ENCODE measurements around the gene SYNE4.

SYNE4 gene

GRCh38 chr19:35955881-35956634 is 52.6 kb downstream of the SYNE4 start:
- ATAC-seq (ENCODE audit: low read depth): no peak
- Histone ChIP-seq H3K9me3 (ENCODE audit: severe bottlenecking) (no peaks in the 10 kb centered on the region), H3K27ac (ENCODE audit: poor library complexity, severe bottlenecking) (no peak overlapping the region), H3K27me3 (ENCODE audit: insufficient read depth, poor library complexity, severe bottlenecking) (peaks cover 35% of the 10 kb centered on the region), H3K4me1 (ENCODE audit: insufficient read depth, poor library complexity, severe bottlenecking) (no peaks in the 10 kb centered on the region), H3K4me3 (ENCODE audit: severe bottlenecking) (no peak overlapping the region), H3K36me3 (ENCODE audit: low read depth) (no peaks in the 10 kb centered on the region)
- no peak for DNase-seq (ENCODE audit: low spot score)
- TF ChIP-seq CTCF (IDR thresholded peaks at IDR 0.05; ENCODE audit: poor library complexity, severe bottlenecking): no peak
